Body of pancreas (tissue), 4 donors: ENCODE measurements around the gene POLH. TPM values are rescaled to one million over a fixed set of nuclear protein-coding genes. Genes with fewer than 3 reads are reported as not detected.
"Not testable (repeated sequence)": the region's sequence is repeated elsewhere in the genome, so short reads cannot be mapped to it uniquely, and the experiment has no call there.

Experiments used
- ATAC-seq: fragments of 150-250 bp; one replicate; pipeline ENCODE4 v1.9.1; 2016
- DNase-seq, 4 donors: peaks; one replicate each; pipeline ENCODE4 v3.0.0-alpha.2; 2019
- H3K27ac ChIP-seq, 4 donors: fragments of 200-600 bp; sonication (generic); 1 replicate in 3 of 4; 2 replicates in 1 of 4; pipeline versions ENCODE4 v1.5.1 to v1.6.1; 2016 to 2019; ENCODE audit warnings: mild to moderate bottlenecking in 1 of 4, mixed read lengths in 1 of 4, moderate library complexity in 1 of 4
- H3K27me3 ChIP-seq, 2 donors: fragments of 200-600 bp; sonication (generic); one replicate each; pipeline ENCODE4 v1.6.0; 2016; ENCODE audit warnings: mild to moderate bottlenecking in 1 of 2
- H3K36me3 ChIP-seq, 2 donors: fragments of 200-600 bp; sonication (generic); replicated peaks in 1 of 2; 2 replicates each; pipeline ENCODE4 v1.5.1; 2016; ENCODE audit warnings: low read depth in 2 of 2; ENCODE audit not compliant: insufficient read depth in 1 of 2
- H3K4me1 ChIP-seq: fragments of 200-600 bp; sonication (generic); one replicate; pipeline ENCODE4 v1.6.0; 2016
- H3K4me3 ChIP-seq, 2 donors: fragments of 200-600 bp; sonication (generic); 1 replicate in 1 of 2; 2 replicates in 1 of 2; pipeline ENCODE4 v1.5.1; 2016 to 2019
- H3K9me3 ChIP-seq, 3 donors: fragments of 200-600 bp; sonication (generic); 1 replicate in 2 of 3; 2 replicates in 1 of 3; pipeline ENCODE4 v1.5.1; 2016
- POLR2A ChIP-seq, 3 donors: fragments of 450-650 bp; IDR thresholded peaks; one replicate each; pipeline ENCODE4 v1.6.1; 2016; ENCODE audit warnings: antibody characterized with exemption in 3 of 3, mild to moderate bottlenecking in 2 of 3
- WGBS, 2 donors: methylation state at CpG; one replicate each; pipeline ENCODE4 v1.1.5; 2017; 5-methylcytosine and 5-hydroxymethylcytosine counted together
- intact Hi-C: fragments of 100-400 bp; cut with DNase I; formaldehyde crosslinking; loops from one replicate; pipeline ENCODE4 v1.15.1; 2023
- total RNA-seq, 2 donors: library from RNA; depleted of rRNA; stranded (reverse); fragments of >200 nt; gene quantifications; one replicate each; pipeline ENCODE4 v1.1.0, GENCODE V29; 2016
- TF ChIP-seq, protein P1 (sequence below), 7 experiments: fragments of 450-650 bp in 4 of 7; fragments of 200-600 bp in 3 of 7; sonication (generic) in 3 of 7; IDR thresholded peaks; one replicate each; pipeline ENCODE4 v1.5.1; 2016 to 2019; ENCODE audit warnings: antibody characterized with exemption in 7 of 7

POLH gene
- 1 to 10 TPM; 4.3 to 8.8 TPM for total RNA-seq

DNA sequence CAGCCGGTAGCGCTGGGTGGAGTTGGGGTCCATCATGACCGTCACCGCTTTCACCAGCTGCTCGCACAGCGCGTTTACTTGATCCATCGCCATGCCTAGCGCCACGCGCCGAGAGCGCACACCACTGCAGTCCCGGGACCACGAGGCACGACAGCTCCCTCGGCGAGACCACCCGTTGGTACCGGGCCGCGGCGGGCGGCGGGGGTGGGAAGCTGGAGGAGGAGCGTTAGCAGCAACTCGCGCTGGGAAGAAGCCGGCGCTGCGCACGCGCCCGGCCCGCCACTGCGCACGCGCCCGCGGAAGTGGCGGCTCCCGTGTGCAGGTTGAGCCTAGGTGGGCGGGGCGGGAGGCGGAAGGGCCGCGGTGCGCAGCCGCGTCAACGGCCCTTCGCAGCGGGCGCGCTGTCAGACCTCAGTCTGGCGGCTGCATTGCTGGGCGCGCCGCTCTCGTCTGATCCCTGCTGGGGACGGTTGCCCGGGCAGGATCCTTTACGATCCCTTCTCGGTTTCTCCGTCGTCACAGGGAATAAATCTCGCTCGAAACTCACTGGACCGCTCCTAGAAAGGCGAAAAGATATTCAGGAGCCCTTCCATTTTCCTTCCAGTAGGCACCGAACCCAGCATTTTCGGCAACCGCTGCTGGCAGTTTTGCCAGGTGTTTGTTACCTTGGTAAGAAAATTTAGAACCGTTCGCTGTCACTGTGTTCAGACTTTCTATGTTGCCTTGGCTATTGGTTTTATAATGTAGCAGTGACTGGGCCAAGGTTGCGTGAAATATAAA is at the start of gene POLH, which contains the start of gene XPO5:
TSS of gene POLH (plus strand) at position 414 of the 780 bp plus-strand sequence. CDS start 6,135 bp downstream, outside the sequence.
TSS of gene XPO5 (minus strand) at position 267 of the 780 bp plus-strand sequence. CDS start at position 93, 174 bp downstream.
- peak within 1 kb of the TSS; percentile 75 to 98 for H3K4me3 ChIP-seq
- H3K36me3 ChIP-seq, result peaks cover 0 to 2% of the 10 kb centered on the region in 2 donors
- peaks cover 32% of the 10 kb centered on the region for H3K4me1 ChIP-seq
- peak within 1 kb of the TSS; percentile 33 to 84 (median 62) for H3K27ac ChIP-seq
- intact Hi-C loops, result no loop called here
- WGBS, 2 donors, result 0 to 1% methylated on average over 7 to 31 of the region's 76 CpGs
- DNase-seq, result peak; percentile 93 to 95 (median 94)
- no peaks in the 10 kb centered on the region for H3K27me3 ChIP-seq
- H3K9me3 ChIP-seq, result no peaks in the 10 kb centered on the region
- peak; percentile 99 for ATAC-seq
- TF ChIP-seq, protein P1, sequence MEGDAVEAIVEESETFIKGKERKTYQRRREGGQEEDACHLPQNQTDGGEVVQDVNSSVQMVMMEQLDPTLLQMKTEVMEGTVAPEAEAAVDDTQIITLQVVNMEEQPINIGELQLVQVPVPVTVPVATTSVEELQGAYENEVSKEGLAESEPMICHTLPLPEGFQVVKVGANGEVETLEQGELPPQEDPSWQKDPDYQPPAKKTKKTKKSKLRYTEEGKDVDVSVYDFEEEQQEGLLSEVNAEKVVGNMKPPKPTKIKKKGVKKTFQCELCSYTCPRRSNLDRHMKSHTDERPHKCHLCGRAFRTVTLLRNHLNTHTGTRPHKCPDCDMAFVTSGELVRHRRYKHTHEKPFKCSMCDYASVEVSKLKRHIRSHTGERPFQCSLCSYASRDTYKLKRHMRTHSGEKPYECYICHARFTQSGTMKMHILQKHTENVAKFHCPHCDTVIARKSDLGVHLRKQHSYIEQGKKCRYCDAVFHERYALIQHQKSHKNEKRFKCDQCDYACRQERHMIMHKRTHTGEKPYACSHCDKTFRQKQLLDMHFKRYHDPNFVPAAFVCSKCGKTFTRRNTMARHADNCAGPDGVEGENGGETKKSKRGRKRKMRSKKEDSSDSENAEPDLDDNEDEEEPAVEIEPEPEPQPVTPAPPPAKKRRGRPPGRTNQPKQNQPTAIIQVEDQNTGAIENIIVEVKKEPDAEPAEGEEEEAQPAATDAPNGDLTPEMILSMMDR (IDR thresholded peaks at IDR 0.05), result peak in 3 of 7 experiments; percentile 21 to 34 (median 24)
- TF ChIP-seq POLR2A (IDR thresholded peaks at IDR 0.05), result peak; percentile 91 to 92 (median 92)

DNA sequence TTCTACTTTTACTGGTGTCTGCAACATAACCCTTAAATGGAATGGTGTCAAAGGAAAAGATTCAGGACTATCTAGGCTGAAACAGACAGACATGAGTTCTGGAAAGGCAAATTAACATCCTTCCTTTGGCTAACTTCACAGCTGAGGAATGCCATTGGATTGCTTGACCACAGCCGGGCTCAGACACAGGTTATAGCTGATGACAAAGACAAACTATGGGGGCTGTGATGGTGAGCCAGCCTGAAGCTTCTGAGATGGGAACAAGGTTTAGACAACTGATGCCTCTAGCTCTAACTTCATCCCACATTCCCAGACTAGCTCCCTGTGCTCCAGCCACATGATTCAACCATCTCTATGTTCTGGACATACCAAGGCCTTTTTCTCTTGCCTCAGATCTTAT is 43.8 kb upstream of the POLH start:
- H3K27me3 ChIP-seq, result no peaks in the 10 kb centered on the region
- H3K9me3 ChIP-seq, result no peaks in the 10 kb centered on the region
- ATAC-seq (no peak), DNase-seq (no peak)
- no peak overlapping the region for H3K27ac ChIP-seq
- intact Hi-C loops, result no loop called here
- no peak overlapping the region for H3K4me3 ChIP-seq
- TF ChIP-seq, protein P1 (IDR thresholded peaks at IDR 0.05), result no peak
- TF ChIP-seq POLR2A (IDR thresholded peaks at IDR 0.05), result no peak
- peaks cover 0 to 10% of the 10 kb centered on the region in 2 donors for H3K36me3 ChIP-seq
- WGBS, 2 donors, result 76 to 85% methylated on average over 1 of the region's 1 CpG
- H3K4me1 ChIP-seq, result no peaks in the 10 kb centered on the region

DNA sequence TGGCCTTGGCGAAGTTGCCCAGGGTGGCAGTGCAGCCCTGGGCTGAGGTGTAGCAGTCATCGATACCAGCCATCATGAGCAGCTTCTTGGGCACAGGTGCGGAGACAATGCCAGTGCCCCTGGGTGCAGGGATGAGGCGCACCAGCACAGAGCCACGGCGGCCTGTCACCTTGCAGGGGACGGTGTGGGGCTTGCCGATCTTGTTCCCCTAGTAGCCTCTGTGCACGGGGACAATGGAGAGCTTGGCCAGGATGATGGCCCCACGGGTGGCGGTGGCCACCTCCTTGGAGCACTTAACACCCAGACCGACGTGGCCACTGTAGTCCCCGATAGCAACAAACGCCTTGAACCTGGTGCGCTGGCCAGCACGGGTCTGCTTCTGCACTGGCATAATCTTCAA is 37.0 kb upstream of the POLH start:
- not testable (repeated sequence) for ATAC-seq, DNase-seq

DNA sequence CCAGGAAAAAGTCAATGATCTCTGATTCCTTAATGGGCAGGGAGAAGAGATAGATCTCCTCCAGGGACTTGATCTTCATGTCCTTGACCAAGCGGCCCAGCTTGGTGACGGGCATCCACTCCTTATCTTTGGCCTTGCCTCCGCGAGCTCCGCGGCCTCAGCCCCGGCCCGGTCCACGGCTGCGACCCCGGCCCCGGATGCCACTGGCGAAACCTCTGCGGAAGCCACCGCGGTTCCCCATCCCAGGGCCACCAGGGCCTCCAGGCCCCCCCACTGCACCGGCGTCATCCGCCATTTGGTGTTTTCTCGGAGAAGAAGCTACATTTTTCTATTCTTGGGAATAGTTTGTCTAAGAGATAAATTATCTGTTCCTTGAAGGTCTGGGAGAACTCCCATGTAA is 36.6 kb upstream of the POLH start:
- H3K4me1 ChIP-seq, DNase-seq, ATAC-seq, intact Hi-C loops, H3K27me3 ChIP-seq, H3K9me3 ChIP-seq, H3K4me3 ChIP-seq, H3K27ac ChIP-seq: not testable (repeated sequence)
- WGBS, 2 donors, result 94 to 99% methylated on average over 20 of the region's 20 CpGs
- peaks cover 6 to 15% of the 10 kb centered on the region in 2 donors for H3K36me3 ChIP-seq

More for the DNA sequence above, 37.0 kb upstream of the POLH start:
- H3K9me3 ChIP-seq, H3K4me1 ChIP-seq, H3K27me3 ChIP-seq, H3K4me3 ChIP-seq, H3K27ac ChIP-seq, intact Hi-C loops: not testable (repeated sequence)
- H3K36me3 ChIP-seq, result peaks cover 6 to 13% of the 10 kb centered on the region in 2 donors
- 90% methylated on average over 14 of the region's 17 CpGs; no CpG with 5 or more reads in 1 of the 2 donors for WGBS, 2 donors

DNA sequence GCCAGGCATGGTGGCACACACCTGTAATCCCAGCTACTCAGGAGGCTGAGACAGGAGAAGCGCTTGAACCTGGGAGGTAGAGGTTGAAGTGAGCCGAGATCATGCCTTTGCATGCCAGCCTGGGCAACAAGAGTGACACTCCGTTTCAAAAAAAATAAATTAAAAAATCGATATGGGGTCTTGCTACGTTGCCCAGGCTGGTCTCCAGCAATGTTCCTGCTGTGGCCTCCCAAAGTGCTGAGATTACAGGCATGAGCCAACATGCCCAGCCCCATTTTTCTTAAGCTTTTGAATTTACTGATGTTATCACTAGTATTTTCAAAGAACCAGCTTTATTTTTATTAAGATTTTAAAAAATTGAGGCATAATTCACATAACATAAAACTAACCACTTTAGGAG is 35.5 kb upstream of the POLH start:
- intact Hi-C loops, result no loop called here
- Histone ChIP-seq H3K9me3 (no peaks in the 10 kb centered on the region), H3K4me3 (no peak overlapping the region), H3K36me3 (peaks cover 6 to 15% of the 10 kb centered on the region in 2 donors), H3K27ac (no peak overlapping the region), H3K4me1 (no peaks in the 10 kb centered on the region), H3K27me3 (no peaks in the 10 kb centered on the region)
- ATAC-seq (no peak), DNase-seq (no peak)
- WGBS, 2 donors, result 94% methylated on average over 5 of the region's 5 CpGs
- TF ChIP-seq POLR2A (IDR thresholded peaks at IDR 0.05), result no peak
- TF ChIP-seq, protein P1 (IDR thresholded peaks at IDR 0.05), result no peak
